GM12891 (cell line): Measurements from ENCODE around the gene STMND1.

Experiments used
- DNase-seq: peaks from one replicate; pipeline ENCODE4 v3.0.0; 2011; ENCODE audit warnings: low spot score; ENCODE audit not compliant: insufficient read length
- FAIRE-seq: peaks from 2 replicates; lab custom pipeline; 2011; peaks lifted over from hg19 to GRCh38; lab: Jason Lieb, UNC
- PAX5 ChIP-seq: IDR thresholded peaks from 2 replicates; pipeline ENCODE4 v1.6.1; 2011; ENCODE audit warnings: low read length, moderate library complexity, mild to moderate bottlenecking; ENCODE audit not compliant: insufficient read depth, severe bottlenecking
- POLR2A ChIP-seq: IDR thresholded peaks from 2 replicates; pipeline ENCODE4 v1.6.1; 2011; ENCODE audit warnings: low read depth, low read length, control low read depth
- POLR2AphosphoS5 ChIP-seq: IDR thresholded peaks from 2 replicates; pipeline ENCODE4 v1.6.1; 2011; ENCODE audit warnings: low read depth, low read length, control low read depth
- POU2F2 ChIP-seq: IDR thresholded peaks from 2 replicates; pipeline ENCODE4 v1.6.1; 2011; ENCODE audit warnings: low read depth, mild to moderate bottlenecking, control low read depth, low read length, moderate library complexity
- SPI1 ChIP-seq: IDR thresholded peaks from 2 replicates; pipeline ENCODE4 v1.6.1; 2011; ENCODE audit warnings: low read depth, low read length, control low read depth
- TAF1 ChIP-seq: IDR thresholded peaks from 2 replicates; pipeline ENCODE4 v1.6.1; 2011; ENCODE audit warnings: low read depth, low read length, control low read depth

Gene STMND1

GRCh38 chr6:17159240-17159639 lies 57.4 kb downstream of the STMND1 start:
- FAIRE-seq (no peak), DNase-seq (no peak)
- TF ChIP-seq PAX5 (no peak), TAF1 (no peak), POU2F2 (no peak), POLR2A (no peak), SPI1 (no peak), POLR2AphosphoS5 (no peak)

- DNase-seq (no peak), FAIRE-seq (no peak)
- TF ChIP-seq POLR2A (no peak), POU2F2 (no peak), TAF1 (no peak), PAX5 (no peak), SPI1 (no peak), POLR2AphosphoS5 (no peak)
These were observed 59.2 kb downstream of the STMND1 start for GRCh38 chr6:17161076-17161475.

GRCh38 chr6:17165383-17165782 lies 63.5 kb downstream of the STMND1 start:
- no peak for TF ChIP-seq POU2F2
- no peak for TF ChIP-seq SPI1
- TF ChIP-seq POLR2AphosphoS5: no peak
- no peak for TF ChIP-seq TAF1
- no peak for TF ChIP-seq PAX5
- TF ChIP-seq POLR2A: no peak
- no peak for DNase-seq
- no peak for FAIRE-seq

GRCh38 chr6:17167327-17167979 lies 65.6 kb downstream of the STMND1 start:
- FAIRE-seq (no peak), DNase-seq (no peak)
- TF ChIP-seq POLR2A (no peak), PAX5 (no peak), TAF1 (no peak), POLR2AphosphoS5 (no peak), POU2F2 (no peak)

- TF ChIP-seq PAX5: no peak
- TF ChIP-seq TAF1: no peak
- TF ChIP-seq POLR2A: no peak
- TF ChIP-seq POU2F2: no peak
- DNase-seq (no peak), FAIRE-seq (no peak)
These were observed 67.4 kb downstream of the STMND1 start for GRCh38 chr6:17169291-17169690.

- FAIRE-seq (no peak), DNase-seq (no peak)
- TF ChIP-seq POLR2A: no peak
- no peak for TF ChIP-seq POLR2AphosphoS5
- no peak for TF ChIP-seq TAF1
- TF ChIP-seq PAX5: no peak
- TF ChIP-seq POU2F2: no peak
- TF ChIP-seq SPI1: no peak
These were observed 67.9 kb downstream of the STMND1 start for GRCh38 chr6:17169711-17170110.

GRCh38 chr6:17172836-17173470 lies 71.1 kb downstream of the STMND1 start:
- FAIRE-seq: no peak
- no peak for TF ChIP-seq SPI1
- TF ChIP-seq TAF1: no peak
- no peak for TF ChIP-seq PAX5
- no peak for TF ChIP-seq POLR2AphosphoS5
- TF ChIP-seq POLR2A: no peak
- no peak for TF ChIP-seq POU2F2
- DNase-seq: no peak

- DNase-seq (no peak), FAIRE-seq (no peak)
- TF ChIP-seq POLR2AphosphoS5: no peak
- TF ChIP-seq PAX5: no peak
- no peak for TF ChIP-seq POLR2A
- TF ChIP-seq TAF1: no peak
- no peak for TF ChIP-seq POU2F2
- TF ChIP-seq SPI1: no peak
These were observed 76.5 kb downstream of the STMND1 start for GRCh38 chr6:17178326-17178725.

- TF ChIP-seq PAX5: no peak
- no peak for TF ChIP-seq POU2F2
- TF ChIP-seq TAF1: no peak
- TF ChIP-seq POLR2AphosphoS5: no peak
- TF ChIP-seq SPI1: no peak
- no peak for TF ChIP-seq POLR2A
- DNase-seq (no peak), FAIRE-seq (no peak)
These were observed 77.1 kb downstream of the STMND1 start for GRCh38 chr6:17178754-17179529.
